Stimulated activated CD8-positive, alpha-beta memory T cell treated with anti-CD3 and anti-CD28 coated beads, Interleukin-7, amount 100 ng/mL, for 48 hours (primary cell): ENCODE results near the gene MYO1E.

ENCODE experiments used
- DNase-seq, 2 donors: peaks; one replicate each; pipeline ENCODE4 v3.0.0-alpha.2; 2020; ENCODE audit warnings: low read depth in 1 of 2; ENCODE audit errors: extremely low read depth in 1 of 2

MYO1E gene

GRCh38 chr15:59322056-59322759, 50.5 kb downstream of the MYO1E start:
- DNase-seq: no peak

GRCh38 chr15:59321000-59321689, 51.5 kb downstream of the MYO1E start:
- no peak for DNase-seq

GRCh38 chr15:59317211-59317610, 55.5 kb downstream of the MYO1E start:
- no peak for DNase-seq

- no peak for DNase-seq
Observed at GRCh38 chr15:59315914-59316451, 56.7 kb downstream of the MYO1E start.

- no peak for DNase-seq
Observed at GRCh38 chr15:59313641-59314332, 58.9 kb downstream of the MYO1E start.

- no peak for DNase-seq
Observed at GRCh38 chr15:59312205-59312604, 60.5 kb downstream of the MYO1E start.

GRCh38 chr15:59311195-59311594, 61.5 kb downstream of the MYO1E start:
- DNase-seq: no peak

GRCh38 chr15:59309405-59309804, 63.3 kb downstream of the MYO1E start:
- no peak for DNase-seq

GRCh38 chr15:59307165-59307537, 65.5 kb downstream of the MYO1E start:
- no peak for DNase-seq

- no peak for DNase-seq
Observed at GRCh38 chr15:59306520-59307164, 66.0 kb downstream of the MYO1E start.

GRCh38 chr15:59304807-59305206, 67.9 kb downstream of the MYO1E start:
- DNase-seq: no peak

GRCh38 chr15:59304034-59304795, 68.5 kb downstream of the MYO1E start:
- peak; percentile 15 to 18 for DNase-seq

- no peak for DNase-seq
Observed at GRCh38 chr15:59303633-59304032, 69.0 kb downstream of the MYO1E start.

GRCh38 chr15:59303136-59303535, 69.5 kb downstream of the MYO1E start:
- DNase-seq: no peak

GRCh38 chr15:59301527-59301926, 71.1 kb downstream of the MYO1E start:
- no peak for DNase-seq

- no peak for DNase-seq
Observed at GRCh38 chr15:59300618-59301139, 72.0 kb downstream of the MYO1E start.

- peak; percentile 49 to 77 for DNase-seq
Observed at GRCh38 chr15:59299929-59300617, 72.6 kb downstream of the MYO1E start.

GRCh38 chr15:59298854-59299250, 73.8 kb downstream of the MYO1E start:
- DNase-seq: no peak

- DNase-seq: peak; percentile 17 to 51
Observed at GRCh38 chr15:59298225-59298853, 74.3 kb downstream of the MYO1E start.
